Fibroblast of the aortic adventitia (primary cell): ENCODE results near the gene SPTBN1. TPM values are rescaled to one million over a fixed set of nuclear protein-coding genes. Genes with fewer than 3 reads are reported as not detected.

Source experiments
- DNase-seq: peaks from one replicate; pipeline ENCODE4 v3.0.0-alpha.2; 2010; ENCODE audit warnings: low read depth
- H3K4me3 ChIP-seq: 2 replicates; pipeline ENCODE4 v1.5.1; 2011; ENCODE audit warnings: low read depth, mild to moderate bottlenecking, control low read depth, low read length, moderate library complexity
- CTCF ChIP-seq: IDR thresholded peaks from 2 replicates; pipeline ENCODE4 v1.5.1; 2011; ENCODE audit warnings: mild to moderate bottlenecking, low read length, control low read depth, inconsistent platforms; ENCODE audit not compliant: insufficient read depth
- total RNA-seq: library from RNA; depleted of rRNA; stranded (reverse); fragments of >200 nt; gene quantifications from 2 replicates; pipeline ENCODE4 v1.2.3, GENCODE V29; 2012; ENCODE audit warnings: low replicate concordance

SPTBN1 gene
- total RNA-seq, 1 donor: 293 TPM

GRCh38 chr2:54627973-54628372 is 171.8 kb downstream of the SPTBN1 start:
- no peak for DNase-seq
- no peak overlapping the region for H3K4me3 ChIP-seq
- TF ChIP-seq CTCF: no peak

- no peak for DNase-seq
- H3K4me3 ChIP-seq: no peak overlapping the region
- no peak for TF ChIP-seq CTCF
Observed at GRCh38 chr2:54628418-54628817, 172.3 kb downstream of the SPTBN1 start.

- no peak overlapping the region for H3K4me3 ChIP-seq
- no peak for TF ChIP-seq CTCF
- DNase-seq: no peak
Observed at GRCh38 chr2:54628957-54629356, 172.8 kb downstream of the SPTBN1 start.

GRCh38 chr2:54629390-54629789 is 173.3 kb downstream of the SPTBN1 start:
- TF ChIP-seq CTCF: no peak
- DNase-seq: no peak
- H3K4me3 ChIP-seq: no peak overlapping the region

GRCh38 chr2:54629914-54630857 is 174.1 kb downstream of the SPTBN1 start:
- TF ChIP-seq CTCF: no peak
- peak; percentile 68 for DNase-seq
- no peak overlapping the region for H3K4me3 ChIP-seq

GRCh38 chr2:54630858-54631497 is 174.9 kb downstream of the SPTBN1 start:
- DNase-seq: no peak
- TF ChIP-seq CTCF: no peak
- H3K4me3 ChIP-seq: no peak overlapping the region
